ENCODE measurements around the gene NPW. TPM values are rescaled to one million over a fixed set of nuclear protein-coding genes. Genes with fewer than 3 reads are reported as not detected.
A peak's percentile ranks its signal among the peaks of the same experiment; 100 is the strongest.
"Not testable (repeated sequence)": the region's sequence is repeated elsewhere in the genome, so short reads cannot be mapped to it uniquely, and the experiment has no call there.

NPW gene
- total RNA-seq, 1 experiment from 2014 or later: 1.3 TPM

GRCh38 chr16:2019921-2020831 lies 591 bp downstream of the NPW start:
- DNase-seq (ENCODE audit: low read depth): no peak

GRCh38 chr16:2022723-2023091 lies 3.1 kb downstream of the NPW start:
- DNase-seq (ENCODE audit: low read depth): peak; percentile 43

DNA sequence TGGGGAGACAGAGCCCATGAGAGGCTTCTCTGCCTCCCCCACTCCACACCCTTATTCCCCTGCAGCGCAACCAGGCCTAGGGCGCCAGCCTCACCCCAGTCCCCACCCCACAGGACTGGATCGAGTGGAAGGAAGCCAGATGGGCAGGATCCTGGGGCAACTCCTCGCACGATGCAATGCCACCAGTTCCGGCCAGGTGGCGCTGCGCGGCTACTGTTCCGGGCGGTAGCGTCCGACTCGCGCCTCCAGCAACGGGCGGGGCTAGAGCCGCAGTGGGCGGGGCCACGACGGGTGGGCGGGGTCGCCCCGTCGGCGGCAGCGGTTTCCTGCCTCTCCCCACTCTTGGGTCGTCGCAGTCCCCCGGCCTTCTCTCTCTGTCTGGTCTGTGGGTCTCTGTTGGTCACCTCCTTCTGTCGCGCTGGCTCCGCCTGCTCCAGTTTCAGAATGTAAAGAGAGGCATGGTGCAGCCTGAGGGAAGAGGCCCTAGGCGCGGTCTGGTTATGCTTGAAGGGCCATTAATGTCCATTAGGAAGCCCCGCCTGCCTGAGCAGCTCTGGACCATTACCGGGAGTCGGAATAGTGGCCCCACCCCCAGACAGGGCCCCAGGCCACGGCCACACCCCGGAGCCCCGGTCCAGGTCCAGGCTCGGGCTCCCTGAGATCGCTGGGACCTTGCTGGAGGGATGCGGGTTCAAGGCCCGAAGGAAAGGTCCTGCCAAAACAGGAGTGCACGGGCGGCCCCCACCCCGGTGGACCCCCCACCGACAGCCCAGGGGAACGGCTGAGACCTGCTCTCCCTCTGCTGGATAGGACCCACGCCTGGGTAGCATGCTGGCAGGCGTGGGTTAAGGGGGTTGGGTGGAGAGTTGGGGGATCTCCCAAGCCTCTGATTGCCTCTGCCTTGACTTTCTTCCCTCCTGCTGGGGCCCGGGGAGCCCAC lies 3.8 kb downstream of the NPW start:
- DNase-seq (ENCODE audit: low read depth): peak; percentile 76

DNA sequence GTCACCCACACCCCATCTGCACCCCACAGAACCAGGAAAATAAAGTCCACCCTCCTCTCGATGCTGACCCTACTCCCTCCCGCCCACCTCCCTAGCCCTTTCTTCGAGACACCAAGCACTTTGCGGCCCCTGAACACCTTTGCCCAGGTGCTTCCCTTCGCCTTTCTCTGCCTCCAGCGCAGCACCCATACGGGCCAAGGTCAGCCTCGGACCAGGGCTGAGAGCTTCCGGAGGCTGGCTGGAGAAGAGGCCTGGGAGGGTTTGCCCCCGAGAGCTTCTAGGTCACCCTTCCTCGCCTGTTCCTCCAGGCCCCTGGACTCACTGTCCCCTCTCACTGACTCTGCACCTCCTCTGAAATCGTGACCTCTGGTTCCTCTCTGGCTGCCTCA lies 4.4 kb downstream of the NPW start:
- no peak for DNase-seq (ENCODE audit: low read depth)

DNA sequence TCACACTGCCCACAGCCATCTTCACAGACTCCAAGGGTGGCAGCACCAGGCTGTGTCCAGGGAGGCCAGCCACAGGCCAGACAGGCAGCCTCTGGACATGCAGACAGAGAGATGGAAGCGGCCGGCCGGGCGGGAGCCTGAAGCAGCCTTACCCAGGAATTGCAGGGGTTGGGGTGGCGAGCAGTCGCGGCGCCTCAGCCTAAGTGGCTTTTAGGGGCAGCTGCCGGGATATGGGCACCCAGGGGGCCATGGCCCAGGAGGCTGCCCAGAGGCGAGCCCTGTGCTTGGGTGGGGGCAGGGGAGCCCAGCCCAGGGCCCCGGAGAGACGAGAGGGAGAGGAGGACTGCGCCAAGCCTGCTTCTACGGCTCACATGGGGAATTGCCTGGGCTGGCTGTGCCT lies 5.7 kb downstream of the NPW start:
- no peak for DNase-seq (ENCODE audit: low read depth)

DNA sequence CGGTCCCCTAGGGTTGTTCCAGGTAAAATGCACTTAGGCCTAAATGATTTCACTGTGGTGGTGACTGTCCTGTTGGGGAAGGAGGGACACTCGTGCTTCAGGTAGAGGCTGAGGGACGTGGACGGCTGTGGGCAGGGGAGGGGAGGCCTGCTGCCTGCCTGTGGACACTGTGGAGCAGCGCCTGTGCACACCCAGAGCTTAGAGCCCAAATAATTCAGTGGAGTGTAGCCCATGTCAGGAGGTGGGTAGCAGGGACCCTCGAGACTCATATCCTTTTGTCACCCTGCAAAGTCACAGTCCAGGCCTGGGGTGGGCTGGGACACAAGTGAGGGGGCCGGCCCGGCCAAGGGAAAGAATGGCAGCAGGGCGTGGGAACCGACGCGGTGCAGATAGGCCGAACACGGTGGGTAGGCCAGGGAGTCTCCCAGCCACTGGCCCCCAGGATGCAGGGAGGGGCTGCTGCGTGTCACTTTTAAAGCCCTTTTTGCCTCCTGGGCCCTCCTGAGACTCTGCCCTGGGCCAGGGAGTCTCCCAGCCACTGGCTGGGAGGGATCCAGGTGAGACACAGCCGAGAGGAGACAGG lies 6.4 kb downstream of the NPW start:
- DNase-seq (ENCODE audit: low read depth): no peak

GRCh38 chr16:2026461-2027023 lies 7.0 kb downstream of the NPW start, which contains the start of gene NHERF2:
Gene NHERF2, plus strand, starts transcription at chr16:2026902. Its CDS starts 104 bp downstream, at chr16:2027006.
- no peak for DNase-seq (ENCODE audit: low read depth)

- no peak for DNase-seq (ENCODE audit: low read depth)
These were observed 7.7 kb downstream of the NPW start for GRCh38 chr16:2027024-2028010.

DNA sequence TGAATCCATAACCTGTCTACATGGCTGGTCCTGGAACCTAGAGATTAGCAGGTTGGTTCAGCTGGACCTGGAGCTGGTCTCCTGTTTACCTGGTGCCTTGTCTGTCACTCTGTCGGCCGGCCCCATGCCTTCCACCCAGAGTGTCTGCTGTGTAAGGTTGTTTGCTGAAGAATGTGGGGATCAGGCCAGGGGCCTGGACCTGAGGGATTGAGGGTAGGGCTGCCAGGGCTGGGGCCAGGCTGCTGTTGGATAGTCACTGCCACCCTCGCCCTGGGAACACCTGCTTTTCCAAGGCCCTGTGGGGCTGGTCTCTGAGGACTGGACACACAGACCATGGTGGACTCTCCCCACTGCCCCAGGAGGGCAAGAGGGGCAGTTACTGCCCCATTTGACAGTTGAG lies 8.6 kb downstream of the NPW start:
- no peak for DNase-seq (ENCODE audit: low read depth)

- no peak for DNase-seq (ENCODE audit: low read depth)
These were observed 9.1 kb downstream of the NPW start for GRCh38 chr16:2028620-2029220.

- DNase-seq (ENCODE audit: low read depth): no peak
These were observed 9.8 kb downstream of the NPW start for GRCh38 chr16:2029350-2029749.

- no peak for DNase-seq (ENCODE audit: low read depth)
These were observed 10.5 kb downstream of the NPW start for GRCh38 chr16:2030036-2030435.

DNA sequence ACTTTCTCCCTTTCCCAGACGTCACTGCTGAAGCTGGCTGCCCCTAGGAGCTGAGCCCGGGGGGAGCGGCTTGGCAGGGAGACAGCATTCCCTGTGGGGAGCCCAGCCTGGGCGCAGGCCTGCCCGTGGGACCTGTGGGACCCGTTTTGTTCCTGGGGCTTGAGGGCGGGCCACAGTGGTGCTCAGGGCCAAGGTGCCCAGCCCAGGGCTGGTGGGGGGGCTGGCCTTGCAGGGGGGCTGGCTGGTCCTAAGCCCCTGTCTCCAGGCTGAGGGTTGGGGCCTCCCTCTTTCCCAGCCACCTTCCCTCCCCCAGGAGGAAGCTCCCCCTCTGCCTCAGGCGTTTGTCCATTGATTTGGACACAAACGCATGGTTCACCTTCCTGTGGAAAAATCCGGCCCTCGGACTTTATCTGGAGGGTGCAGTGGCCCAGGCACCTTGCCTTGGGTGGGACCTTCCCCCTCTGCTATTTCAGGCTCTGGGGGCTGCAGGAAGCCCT lies 11.5 kb downstream of the NPW start:
- DNase-seq (ENCODE audit: low read depth): no peak

- no peak for DNase-seq (ENCODE audit: low read depth)
These were observed 12.9 kb downstream of the NPW start for GRCh38 chr16:2032285-2033056.

DNA sequence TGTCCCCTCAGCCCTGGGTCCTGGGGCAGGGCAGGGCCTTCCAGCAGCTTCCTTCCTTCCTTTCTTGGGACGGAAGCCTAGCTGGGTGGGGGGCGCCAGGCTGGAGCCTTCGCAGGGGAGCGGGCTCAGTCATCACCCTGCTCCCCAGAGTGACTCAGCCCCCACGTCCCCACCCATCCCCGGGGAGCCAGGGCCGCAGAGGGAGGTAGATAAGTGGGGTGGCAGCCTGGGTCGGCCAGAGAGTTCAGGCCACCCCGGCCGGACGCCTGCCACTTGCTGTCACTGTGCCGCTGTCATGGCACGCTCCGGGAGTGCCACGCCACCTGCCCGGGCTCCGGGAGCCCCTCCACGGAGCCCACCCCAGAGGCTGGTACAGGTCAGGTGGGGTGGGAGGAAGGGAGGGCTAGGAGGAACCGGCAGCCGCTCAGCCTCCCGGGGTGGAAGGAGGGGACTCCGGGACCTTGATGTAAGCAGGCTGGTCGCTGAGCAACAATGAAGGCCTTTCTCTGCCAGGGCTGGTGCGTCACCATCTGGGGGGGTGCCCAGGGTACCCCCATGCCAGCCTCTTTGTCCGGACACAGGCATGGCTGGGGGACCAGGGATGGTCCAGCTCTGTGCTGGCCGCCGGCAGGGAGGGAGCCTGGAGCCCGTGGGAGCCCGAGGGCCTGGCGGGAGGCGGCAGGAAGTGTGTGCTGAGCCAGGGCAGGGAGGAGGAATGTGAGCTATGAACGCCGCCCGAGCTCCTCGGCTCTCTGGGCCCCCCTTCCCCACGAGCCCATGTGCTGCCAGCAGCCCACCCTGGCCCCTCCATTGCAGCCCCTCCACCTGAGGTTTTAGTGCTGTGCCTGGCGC lies 13.7 kb downstream of the NPW start:
- peak; percentile 31 for DNase-seq (ENCODE audit: low read depth)

DNA sequence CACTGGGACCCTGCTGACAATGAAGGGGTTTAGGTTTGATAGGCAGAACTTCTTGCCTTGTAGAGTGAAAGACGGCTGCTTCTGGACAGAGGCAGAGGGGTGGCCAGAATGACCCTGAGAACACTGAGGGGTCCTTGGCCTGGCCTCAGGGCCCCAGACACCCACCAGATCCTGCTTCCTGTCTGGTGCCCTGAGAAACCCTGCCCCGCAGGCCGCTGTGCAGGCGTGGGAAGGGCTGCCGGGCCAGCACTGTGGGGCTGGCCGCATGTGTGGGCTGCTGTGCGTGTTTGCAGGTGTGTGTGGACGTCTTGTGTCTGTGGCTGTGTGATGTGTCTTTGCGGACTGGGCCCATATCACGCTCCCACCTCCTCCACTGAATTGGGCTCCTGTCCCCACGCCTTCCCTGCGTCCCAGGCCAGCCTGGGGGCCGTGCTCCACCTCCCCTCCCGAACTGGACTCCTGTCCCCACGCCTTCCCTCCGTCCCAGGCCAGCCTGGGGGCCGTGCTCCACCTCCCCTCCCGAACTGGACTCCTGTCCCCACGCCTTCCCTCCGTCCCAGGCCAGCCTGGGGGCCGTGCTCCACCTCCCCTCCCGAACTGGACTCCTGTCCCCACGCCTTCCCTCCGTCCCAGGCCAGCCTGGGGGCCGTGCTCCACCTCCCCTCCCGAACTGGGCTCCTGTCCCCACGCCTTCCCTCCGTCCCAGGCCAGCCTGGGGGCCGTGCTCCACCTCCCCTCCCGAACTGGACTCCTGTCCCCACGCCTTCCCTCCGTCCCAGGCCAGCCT lies 14.5 kb downstream of the NPW start:
- DNase-seq (ENCODE audit: low read depth): not testable (repeated sequence)

Data from LHCN-M2 (cell line).